22Rv1 (cell line): ENCODE results near the gene SENP3.

ENCODE experiments used
- CTCF ChIP-seq: fragments of 450-650 bp; IDR thresholded peaks from 2 replicates; pipeline ENCODE4 v1.5.1; 2017; ENCODE audit warnings: mild to moderate bottlenecking
- ZFX ChIP-seq: fragments of 450-650 bp; IDR thresholded peaks from 2 replicates; pipeline ENCODE4 v1.6.1; 2017; ENCODE audit warnings: antibody characterized with exemption, borderline replicate concordance

- TF ChIP-seq ZFX (no peak), CTCF (no peak)
These were observed 16.8 kb upstream of the SENP3 start for GRCh38 chr17:7544911-7545310.
